HG03103 (cell line): ENCODE data around the gene GGNBP2.

Experiments used
- ATAC-seq: cut with Tn5 transposase; IDR thresholded peaks from one replicate; pipeline ENCODE4 v1.9.1; 2021; ENCODE audit warnings: low read depth; ENCODE audit not compliant: unreplicated experiment

Gene GGNBP2

GRCh38 chr17:36514856-36515255 is 29.9 kb upstream of the GGNBP2 start:
- no peak for ATAC-seq

GRCh38 chr17:36515837-36516236 is 28.9 kb upstream of the GGNBP2 start:
- no peak for ATAC-seq

GRCh38 chr17:36523113-36523512 is 21.6 kb upstream of the GGNBP2 start:
- ATAC-seq: no peak

DNA sequence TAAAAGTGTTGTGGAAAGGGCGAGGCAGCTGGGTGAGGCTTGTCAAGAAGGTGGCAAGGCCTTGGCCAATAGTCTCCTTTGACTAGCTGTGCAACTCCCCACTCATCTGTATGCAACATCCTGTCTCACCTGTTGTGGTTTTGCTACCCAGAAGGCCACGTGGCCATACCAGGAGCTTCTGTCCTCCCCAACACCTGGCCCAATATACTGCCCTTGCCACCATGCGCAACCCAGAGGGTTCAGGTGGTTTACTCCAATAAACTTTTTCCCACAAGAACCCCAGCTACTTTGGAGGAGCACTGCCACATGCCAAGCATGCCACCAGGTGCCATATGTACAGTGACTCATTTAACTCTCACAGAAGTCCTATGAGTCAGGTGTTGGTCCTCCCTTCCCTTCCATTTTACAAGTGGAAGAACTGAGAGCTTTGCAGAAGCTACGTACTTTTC is 20.3 kb upstream of the GGNBP2 start:
- no peak for ATAC-seq

DNA sequence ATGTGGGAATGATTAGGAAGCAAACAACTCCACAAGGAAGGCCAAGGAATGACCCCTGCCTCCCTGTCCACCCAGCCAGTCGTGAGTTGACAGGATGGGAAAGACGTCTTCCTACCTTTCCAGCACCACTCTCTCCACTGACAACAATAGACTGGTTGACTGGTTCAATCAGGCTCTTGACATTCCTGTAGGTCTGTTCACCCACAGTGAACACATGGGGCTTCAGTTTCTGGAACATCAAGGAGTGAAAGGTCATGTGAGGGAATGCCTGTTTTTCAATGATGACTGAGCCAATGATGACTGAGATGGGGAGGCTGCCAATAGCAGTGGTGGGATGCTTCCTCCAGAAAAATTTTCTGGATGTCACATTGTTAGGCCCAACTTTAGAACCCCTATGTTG is 19.6 kb upstream of the GGNBP2 start:
- no peak for ATAC-seq

GRCh38 chr17:36525888-36526287 is 18.8 kb upstream of the GGNBP2 start:
- ATAC-seq: no peak

DNA sequence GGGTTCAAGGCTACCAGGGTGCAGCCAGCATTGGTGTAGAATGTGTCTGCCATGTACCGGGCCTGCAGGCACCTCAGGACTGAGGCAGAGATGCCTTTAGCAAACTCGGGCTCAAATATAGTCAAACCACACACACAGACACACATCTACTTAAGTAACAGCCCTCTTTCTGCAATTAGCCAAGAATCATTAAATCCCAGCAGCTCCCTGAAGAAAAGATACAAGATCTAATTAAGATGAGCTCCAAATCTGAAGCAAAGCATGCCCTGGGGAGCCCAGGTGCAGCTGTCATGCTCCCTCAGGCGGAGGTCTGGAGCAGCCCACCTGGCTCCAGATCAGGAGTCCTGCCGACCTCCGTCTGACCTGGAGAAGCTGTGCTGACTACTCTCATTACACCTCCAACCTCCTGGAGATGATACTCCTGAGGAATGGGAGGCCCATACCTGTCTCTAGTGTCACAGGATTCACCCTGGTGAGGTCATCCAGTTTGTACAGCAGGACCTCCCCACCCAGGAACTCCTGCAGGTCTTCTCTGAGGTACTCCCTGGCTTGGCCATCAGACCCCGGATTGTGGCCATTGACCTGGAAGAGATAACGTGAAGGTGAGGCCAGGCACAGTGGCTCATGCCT is 17.0 kb upstream of the GGNBP2 start:
- no peak for ATAC-seq

DNA sequence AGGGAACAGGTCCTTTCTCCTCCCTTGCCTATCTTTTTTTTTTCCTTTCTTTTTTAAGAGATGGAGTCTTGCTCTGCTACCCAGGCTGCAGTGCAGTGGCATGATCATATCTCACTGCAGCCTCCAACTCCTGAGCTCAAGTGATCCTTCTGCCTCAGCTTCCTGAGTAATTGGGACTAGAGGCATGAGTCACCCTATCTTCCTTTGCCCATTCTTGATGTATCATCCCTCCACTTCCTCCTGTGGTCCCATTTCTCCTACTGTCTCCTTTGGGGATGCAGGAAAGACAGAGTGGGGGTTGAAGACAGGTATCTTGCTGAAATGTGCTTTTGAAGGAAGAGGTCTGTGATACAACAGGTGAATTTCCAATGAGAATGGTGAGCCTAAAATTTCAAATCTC is 15.6 kb upstream of the GGNBP2 start:
- ATAC-seq: no peak

GRCh38 chr17:36532435-36532975 is 12.2 kb upstream of the GGNBP2 start:
- ATAC-seq: no peak

DNA sequence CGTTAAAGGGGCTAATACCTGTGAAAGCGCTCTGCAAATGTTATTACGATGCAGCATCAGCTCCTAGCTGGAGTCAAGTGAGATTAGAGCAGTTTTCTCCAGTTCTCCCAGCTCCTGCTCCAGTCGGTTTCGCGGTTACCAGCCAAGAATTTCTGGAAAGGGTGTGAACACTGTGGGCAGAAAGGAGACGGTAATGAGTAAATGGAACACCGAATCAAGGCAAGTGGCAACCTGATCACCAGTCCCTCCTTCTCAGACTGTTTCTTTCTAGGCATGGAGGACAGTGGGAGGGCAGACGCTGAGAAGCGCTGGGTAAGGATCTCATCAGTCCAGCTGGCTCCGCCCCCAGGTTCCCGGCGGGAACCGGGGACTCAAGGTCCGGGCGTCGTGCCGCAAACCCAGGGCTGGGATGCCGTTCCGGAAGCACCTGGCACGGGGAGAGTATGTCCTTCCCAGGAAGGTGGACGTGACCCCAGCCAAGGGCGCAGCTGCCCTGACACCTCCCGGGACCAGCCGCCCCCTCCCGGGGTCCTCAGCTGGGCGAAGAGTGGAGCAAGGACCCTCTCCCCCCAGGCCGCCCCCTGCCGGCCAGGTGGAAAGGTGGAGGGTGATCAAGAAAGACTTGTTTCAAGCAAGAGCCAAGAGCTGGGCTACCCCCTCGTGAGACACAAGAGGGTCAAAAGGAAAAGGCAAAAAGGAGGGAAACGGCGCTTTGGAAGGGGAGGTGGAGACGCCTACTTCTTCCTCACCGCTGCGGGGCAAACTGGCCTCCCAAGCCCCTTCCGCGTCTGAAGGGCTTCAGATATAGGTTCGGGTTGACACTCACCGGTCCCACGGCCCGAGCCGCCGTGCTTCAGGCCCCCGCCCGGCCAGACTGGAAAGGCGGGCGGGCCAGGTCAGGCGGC is 10.5 kb upstream of the GGNBP2 start:
- ATAC-seq: no peak

GRCh38 chr17:36534840-36535668 is 9.7 kb upstream of the GGNBP2 start, which contains the start of the genes MYO19 and PIGW:
Gene MYO19 (minus strand): TSS chr17:36534868. CDS start chr17:36532538, 2,330 bp downstream.
Gene PIGW (plus strand): TSS chr17:36534987. CDS start chr17:36537102, 2,115 bp downstream.
- peak; percentile 75 for ATAC-seq

DNA sequence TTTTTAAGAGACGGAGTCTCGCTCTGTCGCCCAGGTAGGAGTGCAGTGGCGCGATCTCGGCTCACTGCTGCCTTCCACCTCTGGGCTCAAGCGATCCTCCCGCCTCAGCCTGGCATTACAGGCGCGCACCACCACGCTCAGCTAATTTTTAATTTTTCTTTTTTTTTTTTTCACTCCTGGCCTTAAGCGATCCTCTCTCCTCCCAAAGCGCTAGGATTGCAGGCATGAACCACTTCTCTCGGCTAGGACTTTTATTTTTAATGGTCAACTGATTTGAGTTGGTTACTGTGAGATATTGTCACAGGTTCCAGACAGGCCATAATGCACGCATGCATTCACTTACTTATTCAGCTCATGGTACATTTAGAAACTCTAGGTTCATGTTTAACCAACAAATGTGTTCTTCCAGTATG is 9.0 kb upstream of the GGNBP2 start:
- ATAC-seq: peak; percentile 4

DNA sequence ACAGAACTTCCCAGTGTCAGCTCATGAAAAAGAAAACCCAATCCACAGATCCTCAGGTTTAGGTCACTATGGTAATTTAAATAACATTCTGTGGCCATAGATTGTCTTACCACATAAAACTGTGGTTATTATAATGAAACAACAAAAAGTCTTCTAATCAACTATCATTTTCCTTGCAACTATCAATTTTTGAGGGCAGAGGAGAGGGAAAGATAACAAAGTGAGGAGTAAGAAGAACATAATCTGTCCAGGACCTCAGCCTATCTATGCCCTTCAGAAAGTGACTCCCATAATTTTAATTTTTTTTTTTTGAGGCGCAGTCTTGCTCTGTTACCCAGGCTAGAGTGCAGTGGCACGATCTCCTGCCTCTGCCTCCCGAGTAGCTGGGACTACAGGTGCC is 4.0 kb upstream of the GGNBP2 start:
- no peak for ATAC-seq

DNA sequence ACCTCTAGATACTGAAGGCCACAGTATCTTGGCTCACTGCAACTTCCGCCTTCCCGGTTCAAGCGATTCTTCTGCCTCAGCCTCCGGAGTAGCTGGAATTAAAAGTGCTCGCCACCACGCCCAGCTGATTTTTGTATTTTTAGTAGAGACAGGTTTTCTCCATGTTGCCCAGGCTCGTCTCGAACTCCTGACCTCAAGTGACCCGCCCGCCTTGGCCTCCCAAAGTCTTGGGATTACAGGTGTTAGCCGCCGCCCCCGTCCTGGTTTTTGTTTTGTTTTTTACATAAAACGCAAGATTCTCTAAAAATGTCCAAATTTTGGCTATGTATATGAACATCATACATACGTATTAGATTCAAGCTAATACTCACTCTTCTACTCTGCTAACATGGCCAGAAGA is 2.0 kb upstream of the GGNBP2 start:
- ATAC-seq: no peak

GRCh38 chr17:36544044-36544306 is 744 bp upstream of the GGNBP2 start:
- no peak for ATAC-seq

- peak; percentile 37 for ATAC-seq
Measured at GRCh38 chr17:36545077-36545464, 352 bp downstream of the GGNBP2 start.

GRCh38 chr17:36545465-36546417 is 1.0 kb downstream of the GGNBP2 start:
- peak; percentile 56 for ATAC-seq

GRCh38 chr17:36546418-36547093 is 1.8 kb downstream of the GGNBP2 start:
- no peak for ATAC-seq

- no peak for ATAC-seq
Measured at GRCh38 chr17:36547776-36548175, 3.1 kb downstream of the GGNBP2 start.
